Mucosa of stomach (tissue), 1 donor: ENCODE results near the gene SHC2.

Experiments used
- H3K27me3 ChIP-seq: one replicate; pipeline ENCODE4 v1.7.0; 2013; ENCODE audit warnings: mild to moderate bottlenecking, low read length; ENCODE audit not compliant: control insufficient read depth, insufficient read depth
- H3K36me3 ChIP-seq: one replicate; pipeline ENCODE4 v1.7.0; 2013; ENCODE audit warnings: low read length; ENCODE audit not compliant: control insufficient read depth, insufficient read depth
- H3K4me1 ChIP-seq: one replicate; pipeline ENCODE4 v1.7.0; 2013; ENCODE audit warnings: mild to moderate bottlenecking, low read length; ENCODE audit not compliant: control insufficient read depth, insufficient read depth
- H3K4me3 ChIP-seq: one replicate; pipeline ENCODE4 v1.7.0; 2013; ENCODE audit warnings: low read length
- H3K9ac ChIP-seq: one replicate; pipeline ENCODE4 v1.7.0; 2013; ENCODE audit warnings: mild to moderate bottlenecking, low read length, moderate library complexity
- H3K9me3 ChIP-seq: one replicate; pipeline ENCODE4 v1.7.0; 2013; ENCODE audit warnings: mild to moderate bottlenecking, low read length, moderate library complexity; ENCODE audit not compliant: control insufficient read depth
- donor health status: Pancreatic carcinoma.

The SHC2 gene

DNA sequence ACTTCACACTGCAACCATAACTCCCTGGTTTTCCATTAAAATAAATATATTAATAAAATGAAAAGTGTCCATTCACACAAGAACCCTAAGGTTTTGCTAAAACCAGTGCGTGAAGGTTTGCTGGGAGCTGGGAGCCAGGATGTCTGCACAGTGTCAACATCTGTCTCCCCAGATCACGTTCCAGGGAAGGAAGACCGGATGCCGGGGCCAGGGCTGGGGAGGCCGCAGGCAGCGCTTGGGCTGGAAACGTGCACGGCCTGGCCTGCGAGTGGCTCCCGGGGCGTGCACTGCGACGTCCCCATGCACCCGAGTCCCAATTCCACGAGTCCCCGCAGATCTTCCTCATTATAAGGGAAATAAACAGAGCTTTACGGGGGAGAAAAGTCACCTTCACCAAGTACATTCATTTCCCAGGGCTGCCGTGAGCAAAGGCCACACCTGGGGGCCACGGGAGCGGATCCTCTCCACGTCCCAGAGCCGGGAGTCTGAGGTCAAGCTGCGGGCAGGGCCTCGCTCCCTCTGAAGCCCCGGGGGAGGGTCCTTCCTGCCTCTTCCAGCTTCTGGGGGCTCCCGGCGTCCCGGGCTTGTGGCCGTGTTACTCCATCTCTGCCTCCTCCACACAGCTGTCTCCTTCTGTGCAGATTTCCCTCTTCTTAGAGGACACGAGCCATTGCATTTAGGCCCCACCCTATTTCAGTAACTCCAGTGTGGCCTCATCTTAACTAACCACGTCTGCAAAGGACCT lies 12.8 kb downstream of the SHC2 start:
- H3K4me1 ChIP-seq = no peaks in the 10 kb centered on the region
- H3K27me3 ChIP-seq = no peaks in the 10 kb centered on the region
- no peak overlapping the region for H3K4me3 ChIP-seq
- no peaks in the 10 kb centered on the region for H3K9me3 ChIP-seq
- H3K9ac ChIP-seq = no peak overlapping the region
- H3K36me3 ChIP-seq = no peaks in the 10 kb centered on the region

DNA sequence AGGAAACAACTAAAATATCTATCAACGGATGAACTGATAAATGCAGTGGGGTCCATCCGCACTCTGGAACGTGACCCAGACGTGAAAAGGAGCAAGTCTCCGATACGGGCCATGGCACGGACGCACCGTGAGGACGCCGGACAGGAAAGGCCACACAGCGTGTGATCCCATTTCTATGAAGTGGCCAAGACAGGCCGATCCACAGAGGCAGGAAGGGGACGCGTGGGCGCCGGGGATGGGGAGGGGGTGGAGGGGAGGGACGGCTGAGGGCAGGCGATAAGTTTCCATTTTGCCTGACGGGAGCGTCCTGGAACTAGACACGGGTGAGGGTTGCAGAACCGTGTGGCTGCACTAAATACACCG lies 13.8 kb downstream of the SHC2 start:
- H3K9ac ChIP-seq = no peak overlapping the region
- no peaks in the 10 kb centered on the region for H3K4me1 ChIP-seq
- no peak overlapping the region for H3K4me3 ChIP-seq
- no peaks in the 10 kb centered on the region for H3K27me3 ChIP-seq
- H3K36me3 ChIP-seq = no peaks in the 10 kb centered on the region
- no peaks in the 10 kb centered on the region for H3K9me3 ChIP-seq

DNA sequence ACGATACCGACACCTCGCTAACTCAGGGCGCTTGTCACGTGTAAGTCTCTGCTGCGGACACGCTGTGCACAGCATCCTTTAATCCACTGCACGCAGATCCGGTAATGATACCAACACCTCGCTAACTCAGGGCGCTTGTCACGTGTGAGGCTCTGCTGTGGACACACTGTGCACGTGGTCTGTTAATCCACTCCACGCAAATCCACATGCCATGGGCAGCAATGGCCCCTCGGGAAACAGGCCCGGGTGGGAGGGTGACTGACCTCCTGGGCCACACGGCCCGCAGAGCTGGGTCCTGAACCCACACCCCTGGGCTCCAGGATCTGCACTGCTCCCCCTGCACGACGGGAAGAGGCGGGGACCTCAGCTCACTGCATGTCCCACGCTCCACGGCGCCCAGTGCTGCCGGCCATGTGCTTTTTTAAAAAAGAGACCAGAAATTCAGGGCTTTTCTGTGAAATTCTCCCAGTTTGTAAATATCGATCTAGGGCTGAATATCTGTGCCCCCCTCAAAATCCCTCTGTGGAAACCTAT lies 16.1 kb downstream of the SHC2 start:
- no peaks in the 10 kb centered on the region for H3K9me3 ChIP-seq
- no peak overlapping the region for H3K4me3 ChIP-seq
- no peaks in the 10 kb centered on the region for H3K27me3 ChIP-seq
- no peaks in the 10 kb centered on the region for H3K36me3 ChIP-seq
- no peaks in the 10 kb centered on the region for H3K4me1 ChIP-seq
- H3K9ac ChIP-seq = no peak overlapping the region

DNA sequence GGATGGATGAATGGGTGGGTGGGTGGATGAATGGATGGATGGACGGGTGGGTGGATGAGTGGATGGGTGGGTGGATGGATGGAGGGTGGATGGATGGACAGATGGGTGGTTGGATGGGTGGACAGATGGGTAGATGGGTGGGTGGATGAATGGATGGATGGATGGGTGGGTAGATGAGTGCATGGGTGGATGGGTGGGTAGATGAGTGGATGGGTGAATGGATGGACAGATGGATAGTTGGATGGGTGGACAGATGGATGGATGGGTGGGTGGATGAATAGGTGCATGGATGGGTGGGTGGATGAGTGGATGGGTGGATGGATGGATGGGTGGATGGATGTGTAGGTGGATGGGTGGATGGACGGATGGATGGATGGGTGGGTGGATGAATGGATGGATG lies 17.8 kb downstream of the SHC2 start:
- Histone ChIP-seq H3K9me3 (no peaks in the 10 kb centered on the region), H3K4me3 (no peak overlapping the region), H3K36me3 (no peaks in the 10 kb centered on the region), H3K27me3 (no peaks in the 10 kb centered on the region), H3K4me1 (no peaks in the 10 kb centered on the region), H3K9ac (no peak overlapping the region)

DNA sequence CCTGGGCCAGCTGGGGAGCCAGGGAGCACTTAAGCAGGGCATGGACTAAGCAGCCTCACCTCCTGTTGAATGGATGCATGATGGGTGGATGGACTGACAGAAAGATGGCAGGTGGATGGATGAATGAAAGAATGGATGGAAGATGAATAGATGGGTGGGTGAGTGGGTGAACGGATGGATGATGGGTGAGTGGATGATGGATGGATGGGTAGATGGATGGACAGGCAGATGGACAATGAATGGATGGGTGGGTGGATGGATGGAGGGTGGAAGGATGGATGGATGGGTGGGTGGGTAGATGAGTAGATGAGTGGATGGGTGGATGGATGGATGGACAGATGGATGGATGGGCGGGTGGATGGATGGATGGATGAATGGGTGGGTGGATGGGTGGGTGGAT lies 18.7 kb downstream of the SHC2 start:
- Histone ChIP-seq H3K36me3 (no peaks in the 10 kb centered on the region), H3K27me3 (no peaks in the 10 kb centered on the region), H3K4me3 (no peak overlapping the region), H3K9ac (no peak overlapping the region), H3K9me3 (no peaks in the 10 kb centered on the region), H3K4me1 (no peaks in the 10 kb centered on the region)

GRCh38 chr19:441213-441836 lies 19.5 kb downstream of the SHC2 start:
- Histone ChIP-seq H3K36me3 (no peaks in the 10 kb centered on the region), H3K9ac (no peak overlapping the region), H3K4me3 (no peak overlapping the region), H3K27me3 (no peaks in the 10 kb centered on the region), H3K4me1 (no peaks in the 10 kb centered on the region), H3K9me3 (no peaks in the 10 kb centered on the region)

DNA sequence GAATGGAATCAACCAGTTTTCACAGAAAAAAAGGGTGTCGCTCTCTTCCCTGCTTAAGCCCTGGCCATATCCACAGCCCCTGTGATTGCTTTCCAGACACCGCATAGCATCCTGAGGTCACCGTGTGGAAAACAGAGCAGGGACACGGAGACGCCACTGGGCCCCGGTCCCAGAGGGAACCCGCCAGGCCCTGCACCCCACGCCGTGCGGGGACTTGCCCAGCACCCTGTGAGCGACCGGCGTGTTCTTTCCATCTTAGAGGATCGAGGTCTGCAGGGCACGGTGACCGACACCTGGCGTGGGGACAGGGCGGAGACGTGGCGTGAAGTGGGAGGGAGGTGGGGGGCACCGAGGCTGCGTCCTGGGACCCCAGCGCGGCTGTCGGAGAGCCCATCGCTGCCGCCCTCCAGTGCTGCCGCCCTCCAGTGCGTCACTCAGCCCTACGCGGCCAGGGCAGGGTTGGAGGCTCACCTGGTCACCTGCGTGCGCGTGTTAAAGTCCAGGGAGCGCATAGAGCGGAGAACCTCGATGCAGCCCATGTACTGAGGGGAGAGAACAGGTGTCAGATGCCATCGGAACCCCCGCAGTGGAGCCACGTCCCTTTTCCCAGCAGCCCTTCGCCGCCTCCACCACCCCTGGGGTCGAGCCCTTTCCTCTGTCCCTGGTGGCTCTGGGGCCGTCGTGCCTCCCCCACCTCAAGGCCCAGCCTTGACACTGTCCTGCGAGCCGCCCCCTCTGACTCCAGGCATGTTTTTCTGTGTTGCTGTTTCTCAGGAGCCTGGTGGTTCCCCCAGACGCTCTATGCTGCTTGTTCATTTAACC lies 20.2 kb downstream of the SHC2 start:
- no peaks in the 10 kb centered on the region for H3K9me3 ChIP-seq
- no peak overlapping the region for H3K4me3 ChIP-seq
- no peaks in the 10 kb centered on the region for H3K27me3 ChIP-seq
- H3K9ac ChIP-seq = no peak overlapping the region
- no peaks in the 10 kb centered on the region for H3K36me3 ChIP-seq
- no peaks in the 10 kb centered on the region for H3K4me1 ChIP-seq

DNA sequence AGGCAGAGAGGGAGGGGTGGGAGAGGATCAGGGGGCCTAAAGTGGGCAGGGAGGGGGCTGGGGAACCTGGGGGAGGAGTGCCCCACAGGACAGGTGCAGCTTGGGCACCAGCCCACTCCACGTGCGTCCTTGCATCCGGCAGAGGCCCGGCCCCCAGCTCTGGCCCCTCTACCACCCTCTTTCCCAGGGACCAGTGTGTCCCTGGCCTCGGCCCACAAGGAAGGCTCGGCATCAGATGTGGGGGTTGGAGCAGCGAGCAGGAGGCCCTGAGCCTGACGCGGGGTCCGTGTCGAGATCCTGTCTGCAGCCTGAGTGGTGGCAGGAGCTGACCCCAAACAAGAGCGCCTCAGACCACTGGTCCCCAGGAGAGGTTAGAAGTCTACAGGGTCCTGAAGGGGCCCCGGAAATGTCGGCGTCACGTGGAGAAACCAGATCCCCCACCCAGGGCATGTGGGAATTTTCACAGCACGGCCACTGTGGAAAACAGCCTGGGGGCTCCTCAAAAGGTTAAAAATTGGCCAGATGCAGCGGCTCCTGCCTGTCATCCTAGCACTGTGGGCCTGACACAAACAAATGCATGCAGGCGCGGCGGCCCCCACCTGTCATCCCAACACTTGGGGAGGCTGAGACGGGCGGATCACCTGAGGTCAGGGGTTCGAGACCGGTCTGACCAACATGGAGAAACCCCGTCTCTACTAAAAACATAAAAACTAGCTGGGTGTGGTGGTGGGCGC lies 21.5 kb downstream of the SHC2 start:
- Histone ChIP-seq H3K4me1 (no peaks in the 10 kb centered on the region), H3K9me3 (no peaks in the 10 kb centered on the region), H3K36me3 (no peaks in the 10 kb centered on the region), H3K9ac (no peak overlapping the region), H3K4me3 (no peak overlapping the region), H3K27me3 (no peaks in the 10 kb centered on the region)

DNA sequence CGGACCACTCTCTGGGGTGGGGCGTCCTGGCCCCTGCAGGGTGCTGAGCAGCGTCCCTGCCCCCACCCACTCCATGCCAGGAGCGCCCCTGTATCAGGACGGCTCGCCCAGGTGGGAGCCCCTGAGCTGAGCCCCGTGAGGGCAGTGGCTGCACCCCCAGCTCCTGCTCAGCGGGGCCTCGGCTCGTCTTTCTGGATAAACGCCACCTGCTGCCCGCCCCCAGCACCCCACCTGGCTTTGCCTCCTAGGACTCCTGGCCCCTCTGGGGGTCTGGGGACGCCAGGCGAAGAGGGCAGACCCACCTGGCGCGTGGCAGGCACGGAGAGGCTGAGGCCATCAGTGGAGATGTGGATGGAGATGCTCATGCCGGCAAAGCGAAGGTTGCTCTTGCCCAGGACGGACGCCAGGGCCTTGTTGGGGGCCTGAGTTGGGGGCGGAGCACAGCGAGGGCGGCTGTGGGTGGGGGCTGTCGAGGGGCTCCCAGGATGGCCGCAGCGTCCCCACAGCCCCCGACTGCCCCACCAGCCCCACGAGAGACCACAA lies 22.3 kb downstream of the SHC2 start:
- H3K9me3 ChIP-seq = no peaks in the 10 kb centered on the region
- H3K36me3 ChIP-seq = no peaks in the 10 kb centered on the region
- H3K9ac ChIP-seq = no peak overlapping the region
- H3K4me1 ChIP-seq = no peaks in the 10 kb centered on the region
- H3K27me3 ChIP-seq = no peaks in the 10 kb centered on the region
- H3K4me3 ChIP-seq = no peak overlapping the region

- no peaks in the 10 kb centered on the region for H3K9me3 ChIP-seq
- no peak overlapping the region for H3K9ac ChIP-seq
- H3K36me3 ChIP-seq = no peaks in the 10 kb centered on the region
- no peak overlapping the region for H3K4me3 ChIP-seq
- no peaks in the 10 kb centered on the region for H3K27me3 ChIP-seq
- no peaks in the 10 kb centered on the region for H3K4me1 ChIP-seq
Observed at GRCh38 chr19:437041-437440, 23.8 kb downstream of the SHC2 start.

- H3K9ac ChIP-seq = no peak overlapping the region
Observed at GRCh38 chr19:436413-436950, 24.4 kb downstream of the SHC2 start.

More at GRCh38 chr19:436413-436950, 24.4 kb downstream of the SHC2 start:
- Histone ChIP-seq H3K27me3 (no peaks in the 10 kb centered on the region), H3K9me3 (no peaks in the 10 kb centered on the region), H3K36me3 (no peaks in the 10 kb centered on the region), H3K4me3 (no peak overlapping the region), H3K4me1 (no peaks in the 10 kb centered on the region)
